AML-193 (cell line): Measurements from ENCODE around the gene KIAA1210.

ENCODE experiments used
- DNase-seq, 2 experiments: peaks; one replicate each; lab custom pipeline; 2025; lab: John Stamatoyannopoulos, UW

KIAA1210 gene

GRCh38 chrX:119127650-119128049 lies at the start of gene KIAA1210:
Gene KIAA1210, minus strand, starts transcription at chrX:119127812. Its CDS starts 4,170 bp downstream, at chrX:119123642.
- no peak for DNase-seq

- no peak for DNase-seq
Observed at GRCh38 chrX:119177278-119177677, 49.7 kb upstream of the KIAA1210 start.

GRCh38 chrX:119174900-119175299 lies 47.3 kb upstream of the KIAA1210 start:
- no peak for DNase-seq

- no peak for DNase-seq
Observed at GRCh38 chrX:119168104-119168503, 40.5 kb upstream of the KIAA1210 start.

- no peak for DNase-seq
Observed at GRCh38 chrX:119158226-119158625, 30.6 kb upstream of the KIAA1210 start.

- no peak for DNase-seq
Observed at GRCh38 chrX:119156241-119156640, 28.6 kb upstream of the KIAA1210 start.

GRCh38 chrX:119155416-119156035 lies 27.9 kb upstream of the KIAA1210 start:
- no peak for DNase-seq

GRCh38 chrX:119151051-119151380 lies 23.4 kb upstream of the KIAA1210 start:
- DNase-seq: no peak

GRCh38 chrX:119150163-119151050 lies 22.8 kb upstream of the KIAA1210 start:
- DNase-seq: no peak

GRCh38 chrX:119147486-119147885 lies 19.9 kb upstream of the KIAA1210 start:
- no peak for DNase-seq

- DNase-seq: no peak
Observed at GRCh38 chrX:119145241-119145653, 17.6 kb upstream of the KIAA1210 start.

- no peak for DNase-seq
Observed at GRCh38 chrX:119134466-119134865, 6.9 kb upstream of the KIAA1210 start.

GRCh38 chrX:119132961-119133360 lies 5.3 kb upstream of the KIAA1210 start:
- peak; percentile 19 to 26 for DNase-seq

- DNase-seq: no peak
Observed at GRCh38 chrX:119132316-119132715, 4.7 kb upstream of the KIAA1210 start.

GRCh38 chrX:119130911-119131310 lies 3.3 kb upstream of the KIAA1210 start:
- no peak for DNase-seq

GRCh38 chrX:119121341-119121740 lies 6.3 kb downstream of the KIAA1210 start:
- no peak for DNase-seq

GRCh38 chrX:119118780-119119395 lies 8.7 kb downstream of the KIAA1210 start:
- DNase-seq: peak; percentile 1 to 14

GRCh38 chrX:119107206-119107605 lies 20.4 kb downstream of the KIAA1210 start:
- DNase-seq: no peak

- DNase-seq: no peak
Observed at GRCh38 chrX:119105826-119106225, 21.8 kb downstream of the KIAA1210 start.

- DNase-seq: no peak
Observed at GRCh38 chrX:119101168-119101567, 26.4 kb downstream of the KIAA1210 start.

GRCh38 chrX:119095936-119096335 lies 31.7 kb downstream of the KIAA1210 start:
- no peak for DNase-seq

GRCh38 chrX:119094819-119095218 lies 32.8 kb downstream of the KIAA1210 start:
- no peak for DNase-seq
